Measurements from ENCODE around the gene SLC2A4RG.

The SLC2A4RG gene, protein sequence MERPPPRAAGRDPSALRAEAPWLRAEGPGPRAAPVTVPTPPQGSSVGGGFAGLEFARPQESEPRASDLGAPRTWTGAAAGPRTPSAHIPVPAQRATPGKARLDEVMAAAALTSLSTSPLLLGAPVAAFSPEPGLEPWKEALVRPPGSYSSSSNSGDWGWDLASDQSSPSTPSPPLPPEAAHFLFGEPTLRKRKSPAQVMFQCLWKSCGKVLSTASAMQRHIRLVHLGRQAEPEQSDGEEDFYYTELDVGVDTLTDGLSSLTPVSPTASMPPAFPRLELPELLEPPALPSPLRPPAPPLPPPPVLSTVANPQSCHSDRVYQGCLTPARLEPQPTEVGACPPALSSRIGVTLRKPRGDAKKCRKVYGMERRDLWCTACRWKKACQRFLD

DNA sequence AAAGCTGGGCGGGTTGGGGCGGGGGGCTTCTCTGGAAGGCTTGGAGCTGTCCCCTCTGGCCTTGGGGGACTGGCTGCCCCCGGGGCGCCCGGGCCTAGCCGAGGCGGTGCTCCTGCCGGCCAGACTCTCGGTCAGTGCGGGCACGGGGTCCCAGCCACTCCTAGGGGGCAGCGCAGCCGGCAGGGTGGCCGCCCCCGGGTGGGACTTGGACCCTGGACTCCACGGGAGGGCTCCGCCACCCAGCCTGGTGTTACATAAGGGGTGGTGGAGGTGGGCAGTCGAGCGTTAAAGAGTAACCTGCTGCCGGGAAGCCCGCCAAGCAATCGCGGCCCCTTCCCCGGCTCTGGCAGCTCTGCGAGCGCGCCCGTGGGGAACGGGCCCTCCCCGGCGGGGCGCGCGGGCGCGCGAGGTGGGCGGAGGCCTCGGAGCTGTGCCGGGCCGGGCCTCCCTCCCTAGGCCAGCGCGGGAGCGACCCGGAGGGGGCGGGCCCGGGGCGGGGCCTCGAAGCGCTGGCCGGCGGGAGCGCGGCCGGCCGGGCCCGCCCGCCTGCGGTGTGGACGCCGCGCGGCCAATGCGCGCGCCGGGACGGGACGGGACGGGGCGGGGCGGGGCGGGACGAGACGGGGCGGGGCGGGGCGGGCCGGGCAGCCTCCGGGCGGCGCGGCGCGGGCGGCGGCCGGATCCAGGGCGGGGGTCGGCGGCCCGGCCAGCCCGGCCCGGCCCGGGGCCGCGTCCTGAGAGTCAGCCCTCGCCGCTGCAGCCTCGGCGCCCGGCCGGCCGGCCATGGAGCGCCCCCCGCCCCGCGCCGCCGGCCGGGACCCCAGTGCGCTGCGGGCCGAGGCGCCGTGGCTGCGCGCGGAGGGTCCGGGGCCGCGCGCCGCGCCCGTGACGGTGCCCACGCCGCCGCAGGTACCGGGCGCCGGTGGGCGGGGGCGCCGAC lies at the start of gene SLC2A4RG:
Gene SLC2A4RG, plus strand, starts transcription at position 647 of the 940 bp plus-strand sequence. Its CDS starts 137 bp downstream, at position 784.
- DNase-seq (ENCODE audit: low spot score) = peak; percentile 58

DNA sequence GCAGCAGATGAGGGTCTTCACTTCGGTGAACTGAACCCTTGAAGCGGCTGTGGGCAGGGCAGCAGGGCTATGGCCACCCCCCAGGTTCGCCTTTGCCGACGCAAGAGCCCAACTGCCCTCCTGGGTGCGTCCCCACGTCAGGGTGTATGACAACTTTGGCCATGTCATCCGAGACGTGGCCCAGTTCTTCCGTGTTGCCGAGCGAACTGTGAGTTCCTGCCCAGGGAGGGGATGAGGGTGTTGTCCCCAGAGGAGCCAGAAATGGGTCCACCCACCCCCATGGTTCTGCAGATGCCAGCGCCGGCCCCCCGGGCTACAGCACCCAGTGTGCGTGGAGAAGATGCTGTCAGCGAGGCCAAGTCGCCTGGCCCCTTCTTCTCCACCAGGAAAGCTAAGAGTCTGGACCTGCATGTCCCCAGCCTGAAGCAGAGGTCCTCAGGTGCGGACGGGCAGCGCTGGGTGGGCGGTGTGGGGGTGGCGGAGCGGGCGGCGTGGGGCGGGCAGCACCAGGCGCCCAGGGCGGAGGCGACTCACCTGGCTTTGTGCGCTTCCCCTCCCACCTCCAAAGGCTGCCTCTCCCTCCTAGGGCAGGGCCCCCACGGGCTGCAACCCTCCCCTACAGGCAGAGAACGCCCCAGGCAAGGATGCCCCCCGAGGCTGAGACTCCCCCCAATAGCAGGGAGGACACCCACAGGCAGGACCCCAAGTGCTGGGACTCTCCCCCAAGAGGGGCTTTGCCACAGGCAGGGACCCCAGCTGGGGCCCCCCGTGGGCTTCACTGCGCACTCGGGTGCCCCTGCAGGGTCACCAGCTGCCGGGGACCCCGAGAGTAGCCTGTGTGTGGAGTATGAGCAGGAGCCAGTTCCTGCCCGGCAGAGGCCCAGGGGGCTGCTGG lies 49.3 kb upstream of the SLC2A4RG start:
- no peak for DNase-seq (ENCODE audit: low spot score)

- no peak for DNase-seq (ENCODE audit: low spot score)
Observed at GRCh38 chr20:63690898-63691710, 48.5 kb upstream of the SLC2A4RG start.

- no peak for DNase-seq (ENCODE audit: low spot score)
Observed at GRCh38 chr20:63691711-63692435, 47.7 kb upstream of the SLC2A4RG start.

DNA sequence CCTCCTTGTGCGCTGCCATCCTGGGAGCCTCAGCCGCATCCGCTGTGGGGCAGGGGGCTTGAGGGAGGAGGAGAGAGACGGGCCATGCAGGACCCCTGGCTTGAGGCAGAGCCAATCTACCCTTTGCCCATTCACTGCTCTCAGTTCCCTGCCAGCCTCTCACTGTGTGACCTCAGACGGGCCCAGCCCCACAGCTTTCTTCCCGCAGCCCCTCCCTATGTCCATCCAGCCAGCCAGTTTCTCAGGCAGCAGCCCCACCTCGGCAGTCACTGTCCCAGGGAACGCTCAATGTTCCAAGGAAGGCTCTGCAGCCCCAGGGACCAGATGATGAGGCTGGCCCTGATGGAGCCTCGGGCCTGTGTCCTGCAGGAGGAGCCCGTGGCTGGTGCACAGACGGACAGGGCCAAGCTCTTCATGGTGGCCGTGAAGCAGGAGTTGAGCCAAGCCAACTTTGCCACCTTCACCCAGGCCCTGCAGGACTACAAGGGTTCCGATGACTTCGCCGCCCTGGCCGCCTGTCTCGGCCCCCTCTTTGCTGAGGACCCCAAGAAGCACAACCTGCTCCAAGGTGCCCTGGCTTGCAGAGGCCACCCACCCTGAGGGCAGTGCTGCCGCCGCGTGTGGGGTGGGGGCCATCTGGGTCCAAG lies 47.0 kb upstream of the SLC2A4RG start:
- DNase-seq (ENCODE audit: low spot score) = no peak

DNA sequence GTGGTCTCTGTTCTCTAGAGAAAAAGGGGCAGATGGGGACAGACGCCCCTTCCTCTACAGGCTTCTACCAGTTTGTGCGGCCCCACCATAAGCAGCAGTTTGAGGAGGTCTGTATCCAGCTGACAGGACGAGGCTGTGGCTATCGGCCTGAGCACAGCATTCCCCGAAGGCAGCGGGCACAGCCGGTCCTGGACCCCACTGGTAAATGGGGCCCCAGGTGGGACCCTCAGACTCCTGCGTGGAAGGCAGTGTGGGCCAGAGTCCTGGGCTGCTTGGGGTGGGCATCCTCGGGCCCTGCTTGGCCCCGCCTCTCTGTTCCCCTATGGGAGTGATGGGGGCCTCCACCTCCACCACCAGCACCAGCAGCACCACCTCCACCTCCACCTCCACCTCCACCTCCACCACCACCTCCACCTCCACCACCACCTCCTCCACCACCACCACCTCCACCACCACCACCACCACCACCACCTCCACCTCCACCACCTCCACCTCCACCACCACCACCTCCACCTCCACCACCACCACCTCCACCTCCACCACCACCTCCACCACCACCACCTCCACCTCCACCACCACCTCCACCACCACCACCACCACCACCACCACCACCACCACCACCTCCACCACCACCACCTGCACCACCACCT lies 46.4 kb upstream of the SLC2A4RG start:
- DNase-seq (ENCODE audit: low spot score) = no peak

- DNase-seq (ENCODE audit: low spot score) = no peak
Observed at GRCh38 chr20:63693733-63694583, 45.6 kb upstream of the SLC2A4RG start.

DNA sequence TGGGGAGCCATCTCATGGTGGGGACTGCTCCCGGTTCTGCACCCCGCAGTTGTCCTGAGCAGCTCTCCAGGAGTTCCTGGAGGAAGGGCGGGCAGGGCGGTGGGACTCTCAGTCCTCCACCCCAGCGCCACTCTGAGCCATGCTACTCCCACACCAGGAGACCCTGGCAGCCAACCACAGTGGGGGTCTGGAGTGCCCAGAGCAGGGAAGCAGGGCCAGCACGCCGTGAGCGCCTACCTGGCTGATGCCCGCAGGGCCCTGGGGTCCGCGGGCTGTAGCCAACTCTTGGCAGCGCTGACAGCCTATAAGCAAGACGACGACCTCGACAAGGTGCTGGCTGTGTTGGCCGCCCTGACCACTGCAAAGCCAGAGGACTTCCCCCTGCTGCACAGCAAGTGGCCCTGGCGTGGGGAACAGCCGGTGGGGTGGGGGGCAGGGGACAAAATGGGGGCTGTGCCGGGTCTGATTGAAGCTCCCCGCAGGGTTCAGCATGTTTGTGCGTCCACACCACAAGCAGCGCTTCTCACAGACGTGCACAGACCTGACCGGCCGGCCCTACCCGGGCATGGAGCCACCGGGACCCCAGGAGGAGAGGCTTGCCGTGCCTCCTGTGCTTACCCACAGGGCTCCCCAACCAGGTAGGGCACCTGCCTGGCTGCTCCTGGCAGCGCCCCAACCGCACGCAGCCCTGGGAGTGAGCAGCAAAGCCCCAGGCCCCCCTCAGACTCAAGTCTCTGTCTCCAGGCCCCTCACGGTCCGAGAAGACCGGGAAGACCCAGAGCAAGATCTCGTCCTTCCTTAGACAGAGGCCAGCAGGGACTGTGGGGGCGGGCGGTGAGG lies 44.8 kb upstream of the SLC2A4RG start:
- no peak for DNase-seq (ENCODE audit: low spot score)

- DNase-seq (ENCODE audit: low spot score) = no peak
Observed at GRCh38 chr20:63695424-63696305, 43.9 kb upstream of the SLC2A4RG start.

GRCh38 chr20:63696306-63696627 lies 43.3 kb upstream of the SLC2A4RG start:
- peak; percentile 57 for DNase-seq (ENCODE audit: low spot score)

- no peak for DNase-seq (ENCODE audit: low spot score)
Observed at GRCh38 chr20:63696628-63697356, 42.8 kb upstream of the SLC2A4RG start, which contains the start of gene TNFRSF6B. Gene TNFRSF6B, plus strand, starts transcription at chr20:63696652. Its CDS starts 116 bp downstream, at chr20:63696768.

DNA sequence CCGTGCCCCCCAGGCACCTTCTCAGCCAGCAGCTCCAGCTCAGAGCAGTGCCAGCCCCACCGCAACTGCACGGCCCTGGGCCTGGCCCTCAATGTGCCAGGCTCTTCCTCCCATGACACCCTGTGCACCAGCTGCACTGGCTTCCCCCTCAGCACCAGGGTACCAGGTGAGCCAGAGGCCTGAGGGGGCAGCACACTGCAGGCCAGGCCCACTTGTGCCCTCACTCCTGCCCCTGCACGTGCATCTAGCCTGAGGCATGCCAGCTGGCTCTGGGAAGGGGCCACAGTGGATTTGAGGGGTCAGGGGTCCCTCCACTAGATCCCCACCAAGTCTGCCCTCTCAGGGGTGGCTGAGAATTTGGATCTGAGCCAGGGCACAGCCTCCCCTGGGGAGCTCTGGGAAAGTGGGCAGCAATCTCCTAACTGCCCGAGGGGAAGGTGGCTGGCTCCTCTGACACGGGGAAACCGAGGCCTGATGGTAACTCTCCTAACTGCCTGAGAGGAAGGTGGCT lies 42.2 kb upstream of the SLC2A4RG start:
- no peak for DNase-seq (ENCODE audit: low spot score)

GRCh38 chr20:63697868-63698545 lies 41.6 kb upstream of the SLC2A4RG start:
- DNase-seq (ENCODE audit: low spot score) = no peak

DNA sequence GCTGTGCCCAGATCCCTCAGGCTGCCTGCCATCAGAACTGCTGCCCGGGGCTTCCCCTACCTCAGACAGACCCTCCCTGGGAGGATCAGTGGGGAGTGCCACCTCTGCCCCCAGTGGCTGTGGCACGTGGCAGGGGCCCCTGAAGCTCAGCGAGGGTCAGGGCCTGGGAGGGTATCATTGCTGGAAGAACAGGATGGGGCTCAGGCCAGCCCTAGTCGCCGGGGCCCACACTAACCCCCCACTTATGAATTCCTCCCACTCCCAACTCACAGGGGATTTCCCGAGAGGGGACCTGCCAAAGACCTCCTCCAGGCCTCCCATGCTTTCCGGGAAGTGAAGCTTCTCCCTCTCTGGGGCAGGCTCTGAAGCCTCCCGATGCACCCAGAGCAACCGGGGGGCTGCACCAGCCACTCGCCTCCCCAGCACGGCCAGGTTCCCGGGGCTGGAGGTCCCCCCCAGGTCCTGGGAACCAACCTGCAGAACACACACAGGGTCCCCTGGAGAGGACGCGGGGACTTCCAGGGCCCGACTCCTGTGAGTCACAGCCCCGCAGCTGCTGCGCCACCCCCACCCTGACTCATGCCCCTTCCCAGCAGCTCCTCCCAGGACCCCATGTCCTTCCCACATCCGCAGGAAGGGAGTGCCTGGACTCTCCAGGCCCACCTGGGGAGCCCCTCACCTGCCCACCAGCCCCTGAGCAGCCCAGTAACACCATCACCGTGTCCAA lies 40.7 kb upstream of the SLC2A4RG start:
- no peak for DNase-seq (ENCODE audit: low spot score)
